HEK293 (cell line): ENCODE measurements around the gene CAP2.

Experiments used
- FEZF1 ChIP-seq: fragments of 450-650 bp; formaldehyde crosslinking; IDR thresholded peaks from 2 replicates; pipeline ENCODE4 v1.5.1; 2016; ENCODE audit warnings: missing biosample characterization, missing genetic modification characterization
- GLIS2 ChIP-seq: fragments of 450-650 bp; formaldehyde crosslinking; IDR thresholded peaks from 2 replicates; pipeline ENCODE4 v1.5.1; 2016; ENCODE audit warnings: missing biosample characterization, missing genetic modification characterization
- IKZF3 ChIP-seq: fragments of 450-650 bp; IDR thresholded peaks from 2 replicates; pipeline ENCODE4 v1.5.0; 2018; ENCODE audit warnings: missing biosample characterization, mild to moderate bottlenecking, missing genetic modification characterization, moderate library complexity
- KLF8 ChIP-seq: fragments of 450-650 bp; formaldehyde crosslinking; IDR thresholded peaks from 2 replicates; pipeline ENCODE4 v1.5.1; 2016; ENCODE audit warnings: missing biosample characterization, missing genetic modification characterization
- MYNN ChIP-seq: fragments of 450-650 bp; formaldehyde crosslinking; IDR thresholded peaks from 2 replicates; pipeline ENCODE4 v1.5.1; 2016; ENCODE audit warnings: missing biosample characterization, missing genetic modification characterization, borderline replicate concordance
- MZF1 ChIP-seq: fragments of 450-650 bp; formaldehyde crosslinking; IDR thresholded peaks from 2 replicates; pipeline ENCODE4 v1.5.1; 2017; ENCODE audit warnings: missing biosample characterization, missing genetic modification characterization, borderline replicate concordance
- RBAK ChIP-seq: fragments of 450-650 bp; formaldehyde crosslinking; IDR thresholded peaks from 2 replicates; pipeline ENCODE4 v1.5.1; 2016; ENCODE audit warnings: missing biosample characterization, missing genetic modification characterization
- SETDB1 ChIP-seq: IDR thresholded peaks from one replicate; pipeline ENCODE4 v1.6.1; 2017; ENCODE audit warnings: mild to moderate bottlenecking, low read length, moderate library complexity, mixed read lengths; ENCODE audit not compliant: insufficient read length
- ZBTB17 ChIP-seq: fragments of 450-650 bp; formaldehyde crosslinking; IDR thresholded peaks from 2 replicates; pipeline ENCODE4 v1.5.1; 2016; ENCODE audit warnings: missing biosample characterization, missing genetic modification characterization
- ZBTB20 ChIP-seq: fragments of 450-650 bp; formaldehyde crosslinking; IDR thresholded peaks from 2 replicates; pipeline ENCODE4 v1.5.1; 2016; ENCODE audit warnings: missing biosample characterization, missing genetic modification characterization
- ZBTB8A ChIP-seq: fragments of 450-650 bp; formaldehyde crosslinking; IDR thresholded peaks from 2 replicates; pipeline ENCODE4 v1.5.1; 2016; ENCODE audit warnings: missing biosample characterization, missing genetic modification characterization
- ZEB2 ChIP-seq: fragments of 450-650 bp; formaldehyde crosslinking; IDR thresholded peaks from 2 replicates; pipeline ENCODE4 v1.5.1; 2016; ENCODE audit warnings: missing biosample characterization, missing genetic modification characterization
- ZFP41 ChIP-seq: fragments of 450-650 bp; formaldehyde crosslinking; IDR thresholded peaks from 2 replicates; pipeline ENCODE4 v1.5.1; 2016; ENCODE audit warnings: missing biosample characterization, missing genetic modification characterization, borderline replicate concordance
- ZIC2 ChIP-seq: fragments of 450-650 bp; formaldehyde crosslinking; IDR thresholded peaks from 2 replicates; pipeline ENCODE4 v1.5.1; 2016; ENCODE audit warnings: missing biosample characterization, missing genetic modification characterization
- ZNF114 ChIP-seq: fragments of 450-650 bp; formaldehyde crosslinking; IDR thresholded peaks from 2 replicates; pipeline ENCODE4 v1.5.0; 2017; ENCODE audit warnings: missing biosample characterization, missing genetic modification characterization
- ZNF146 ChIP-seq: fragments of 450-650 bp; formaldehyde crosslinking; IDR thresholded peaks from 2 replicates; pipeline ENCODE4 v1.5.1; 2016; ENCODE audit warnings: missing biosample characterization, missing genetic modification characterization
- ZNF2 ChIP-seq: fragments of 450-650 bp; formaldehyde crosslinking; IDR thresholded peaks from 2 replicates; pipeline ENCODE4 v1.5.1; 2016; ENCODE audit warnings: missing biosample characterization, missing genetic modification characterization
- ZNF341 ChIP-seq: fragments of 450-650 bp; formaldehyde crosslinking; IDR thresholded peaks from 2 replicates; pipeline ENCODE4; 2016; ENCODE audit warnings: low read depth, missing biosample characterization, missing genetic modification characterization
- ZNF596 ChIP-seq: fragments of 450-650 bp; IDR thresholded peaks from 2 replicates; pipeline ENCODE4 v1.5.0; 2018; ENCODE audit warnings: missing biosample characterization, mild to moderate bottlenecking, missing genetic modification characterization, moderate library complexity
- ZNF600 ChIP-seq: fragments of 450-650 bp; formaldehyde crosslinking; IDR thresholded peaks from 2 replicates; pipeline ENCODE4 v1.5.1; 2016; ENCODE audit warnings: missing biosample characterization, missing genetic modification characterization
- ZNF670 ChIP-seq: fragments of 450-650 bp; formaldehyde crosslinking; IDR thresholded peaks from 2 replicates; pipeline ENCODE4 v1.5.1; 2016; ENCODE audit warnings: missing biosample characterization, missing genetic modification characterization, low read depth
- ZNF701 ChIP-seq: fragments of 450-650 bp; formaldehyde crosslinking; IDR thresholded peaks from 2 replicates; pipeline ENCODE4 v1.5.1; 2016; ENCODE audit warnings: missing biosample characterization, missing genetic modification characterization
- ZNF830 ChIP-seq: fragments of 450-650 bp; IDR thresholded peaks from 2 replicates; pipeline ENCODE4 v1.5.0; 2018; ENCODE audit warnings: missing biosample characterization, missing genetic modification characterization, low read depth, mild to moderate bottlenecking, moderate library complexity
- ZNF843 ChIP-seq: fragments of 450-650 bp; formaldehyde crosslinking; IDR thresholded peaks from 2 replicates; pipeline ENCODE4 v1.5.1; 2016; ENCODE audit warnings: missing biosample characterization, missing genetic modification characterization
- ZSCAN16 ChIP-seq: fragments of 450-650 bp; formaldehyde crosslinking; IDR thresholded peaks from 2 replicates; pipeline ENCODE4 v1.5.1; 2016; ENCODE audit warnings: missing biosample characterization, missing genetic modification characterization
- ZSCAN23 ChIP-seq: fragments of 450-650 bp; formaldehyde crosslinking; IDR thresholded peaks from 2 replicates; pipeline ENCODE4 v1.5.1; 2016; ENCODE audit warnings: missing biosample characterization, missing genetic modification characterization
- TF ChIP-seq, protein P1 (sequence below): fragments of 450-650 bp; formaldehyde crosslinking; IDR thresholded peaks from 2 replicates; pipeline ENCODE4 v1.5.1; 2016; ENCODE audit warnings: missing biosample characterization, missing genetic modification characterization
- TF ChIP-seq, protein P2 (sequence below): fragments of 450-650 bp; formaldehyde crosslinking; conservative IDR thresholded peaks from 2 replicates; pipeline ENCODE4 v1.5.1; 2016; ENCODE audit warnings: low read depth, missing biosample characterization, missing genetic modification characterization
- TF ChIP-seq, protein P3 (sequence below): fragments of 450-650 bp; formaldehyde crosslinking; IDR thresholded peaks from 2 replicates; pipeline ENCODE4 v1.5.1; 2017; ENCODE audit warnings: missing biosample characterization, missing genetic modification characterization

The CAP2 gene

DNA sequence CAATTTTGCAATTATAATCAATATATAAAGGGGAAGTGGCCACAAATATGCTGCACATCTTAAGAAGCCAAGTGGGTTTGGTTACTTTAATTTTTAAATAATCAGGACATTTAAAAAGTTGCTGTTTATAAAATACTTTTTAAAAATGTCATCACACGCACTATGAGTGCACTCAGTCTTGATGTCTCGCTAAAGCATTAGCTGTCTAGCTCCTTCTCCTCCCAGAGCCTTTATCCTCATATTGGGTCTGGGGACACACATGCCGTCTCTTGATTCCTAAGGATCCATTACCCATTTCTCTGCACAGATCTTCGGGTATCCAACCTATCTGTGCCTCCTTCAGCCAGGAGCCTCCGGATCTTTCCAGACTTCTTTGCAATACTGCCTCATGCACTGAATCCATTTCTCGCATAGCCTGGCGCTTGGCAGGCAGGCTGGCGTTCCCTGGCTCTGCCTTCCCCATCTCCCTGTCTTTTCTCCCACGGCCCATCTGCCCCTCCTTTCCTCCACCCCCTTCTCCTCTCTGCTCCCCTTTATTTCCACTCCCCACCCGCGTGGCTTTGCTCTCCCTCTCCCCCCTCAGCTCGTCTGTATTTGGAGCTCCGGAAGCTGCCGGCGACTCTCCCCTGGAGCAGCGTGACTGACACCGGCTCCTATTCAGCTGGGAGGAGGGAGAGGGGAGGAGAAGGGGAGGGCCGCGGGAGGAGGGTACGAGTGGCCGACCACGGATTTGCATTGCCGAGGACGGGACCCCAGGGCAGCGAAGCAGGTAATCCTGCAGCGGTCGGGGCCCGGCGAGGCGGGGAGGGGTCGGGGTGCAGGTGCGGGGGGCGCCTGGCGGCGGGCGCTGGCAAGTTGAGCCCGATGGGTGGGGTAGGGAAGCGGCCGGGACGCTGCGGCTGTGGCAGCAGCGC is at the start of gene CAP2 (continued):
- TF ChIP-seq, protein P1, sequence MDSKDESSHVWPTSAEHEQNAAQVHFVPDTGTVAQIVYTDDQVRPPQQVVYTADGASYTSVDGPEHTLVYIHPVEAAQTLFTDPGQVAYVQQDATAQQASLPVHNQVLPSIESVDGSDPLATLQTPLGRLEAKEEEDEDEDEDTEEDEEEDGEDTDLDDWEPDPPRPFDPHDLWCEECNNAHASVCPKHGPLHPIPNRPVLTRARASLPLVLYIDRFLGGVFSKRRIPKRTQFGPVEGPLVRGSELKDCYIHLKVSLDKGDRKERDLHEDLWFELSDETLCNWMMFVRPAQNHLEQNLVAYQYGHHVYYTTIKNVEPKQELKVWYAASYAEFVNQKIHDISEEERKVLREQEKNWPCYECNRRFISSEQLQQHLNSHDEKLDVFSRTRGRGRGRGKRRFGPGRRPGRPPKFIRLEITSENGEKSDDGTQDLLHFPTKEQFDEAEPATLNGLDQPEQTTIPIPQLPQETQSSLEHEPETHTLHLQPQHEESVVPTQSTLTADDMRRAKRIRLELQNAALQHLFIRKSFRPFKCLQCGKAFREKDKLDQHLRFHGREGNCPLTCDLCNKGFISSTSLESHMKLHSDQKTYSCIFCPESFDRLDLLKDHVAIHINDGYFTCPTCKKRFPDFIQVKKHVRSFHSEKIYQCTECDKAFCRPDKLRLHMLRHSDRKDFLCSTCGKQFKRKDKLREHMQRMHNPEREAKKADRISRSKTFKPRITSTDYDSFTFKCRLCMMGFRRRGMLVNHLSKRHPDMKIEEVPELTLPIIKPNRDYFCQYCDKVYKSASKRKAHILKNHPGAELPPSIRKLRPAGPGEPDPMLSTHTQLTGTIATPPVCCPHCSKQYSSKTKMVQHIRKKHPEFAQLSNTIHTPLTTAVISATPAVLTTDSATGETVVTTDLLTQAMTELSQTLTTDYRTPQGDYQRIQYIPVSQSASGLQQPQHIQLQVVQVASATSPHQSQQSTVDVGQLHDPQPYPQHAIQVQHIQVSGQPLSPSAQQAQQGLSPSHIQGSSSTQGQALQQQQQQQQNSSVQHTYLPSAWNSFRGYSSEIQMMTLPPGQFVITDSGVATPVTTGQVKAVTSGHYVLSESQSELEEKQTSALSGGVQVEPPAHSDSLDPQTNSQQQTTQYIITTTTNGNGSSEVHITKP (tag by site-specific recombination), result peak; percentile 83
- 0 out of 2 replicates have a peak, but pooled peaks have one; percentile 35 for TF ChIP-seq ZFP41 (tag by site-specific recombination)
- peak; percentile 62 for TF ChIP-seq ZBTB20
- peak; percentile 63 for TF ChIP-seq ZNF2
- peak; percentile 80 for TF ChIP-seq KLF8 (tag by site-specific recombination)
- TF ChIP-seq ZBTB8A (tag by site-specific recombination), result peak; percentile 50; the same call in 1 of the 2 replicates
- peak; percentile 62 for TF ChIP-seq ZNF600 (tag by site-specific recombination)
- TF ChIP-seq FEZF1 (tag by site-specific recombination), result 0 out of 2 replicates have a peak, but pooled peaks have one; percentile 8
- TF ChIP-seq ZEB2, result peak; percentile 56; the same call in 1 of the 2 replicates
- TF ChIP-seq, protein P2, sequence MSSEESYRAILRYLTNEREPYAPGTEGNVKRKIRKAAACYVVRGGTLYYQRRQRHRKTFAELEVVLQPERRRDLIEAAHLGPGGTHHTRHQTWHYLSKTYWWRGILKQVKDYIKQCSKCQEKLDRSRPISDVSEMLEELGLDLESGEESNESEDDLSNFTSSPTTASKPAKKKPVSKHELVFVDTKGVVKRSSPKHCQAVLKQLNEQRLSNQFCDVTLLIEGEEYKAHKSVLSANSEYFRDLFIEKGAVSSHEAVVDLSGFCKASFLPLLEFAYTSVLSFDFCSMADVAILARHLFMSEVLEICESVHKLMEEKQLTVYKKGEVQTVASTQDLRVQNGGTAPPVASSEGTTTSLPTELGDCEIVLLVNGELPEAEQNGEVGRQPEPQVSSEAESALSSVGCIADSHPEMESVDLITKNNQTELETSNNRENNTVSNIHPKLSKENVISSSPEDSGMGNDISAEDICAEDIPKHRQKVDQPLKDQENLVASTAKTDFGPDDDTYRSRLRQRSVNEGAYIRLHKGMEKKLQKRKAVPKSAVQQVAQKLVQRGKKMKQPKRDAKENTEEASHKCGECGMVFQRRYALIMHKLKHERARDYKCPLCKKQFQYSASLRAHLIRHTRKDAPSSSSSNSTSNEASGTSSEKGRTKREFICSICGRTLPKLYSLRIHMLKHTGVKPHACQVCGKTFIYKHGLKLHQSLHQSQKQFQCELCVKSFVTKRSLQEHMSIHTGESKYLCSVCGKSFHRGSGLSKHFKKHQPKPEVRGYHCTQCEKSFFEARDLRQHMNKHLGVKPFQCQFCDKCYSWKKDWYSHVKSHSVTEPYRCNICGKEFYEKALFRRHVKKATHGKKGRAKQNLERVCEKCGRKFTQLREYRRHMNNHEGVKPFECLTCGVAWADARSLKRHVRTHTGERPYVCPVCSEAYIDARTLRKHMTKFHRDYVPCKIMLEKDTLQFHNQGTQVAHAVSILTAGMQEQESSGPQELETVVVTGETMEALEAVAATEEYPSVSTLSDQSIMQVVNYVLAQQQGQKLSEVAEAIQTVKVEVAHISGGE, result peak; percentile 59
- 0 out of 2 replicates have a peak, but pooled peaks have one; percentile 28 for TF ChIP-seq ZSCAN23 (tag by site-specific recombination)
- 0 out of 2 replicates have a peak, but pooled peaks have one; percentile 21 for TF ChIP-seq ZIC2 (tag by site-specific recombination)
- no peak for TF ChIP-seq ZNF114
- peak; percentile 8; the same call in 1 of the 2 replicates for TF ChIP-seq IKZF3
- TF ChIP-seq MZF1, result peak; percentile 88; the same call in 1 of the 2 replicates
- 0 out of 2 replicates have a peak, but pooled peaks have one; percentile 45 for TF ChIP-seq ZSCAN16 (tag by site-specific recombination)
- no peak for TF ChIP-seq SETDB1
- TF ChIP-seq ZNF596 (tag by site-specific recombination), result no peak
- peak; percentile 86 for TF ChIP-seq ZNF341
- peak; percentile 99 for TF ChIP-seq ZBTB17 (tag by site-specific recombination)
- no peak for TF ChIP-seq ZNF670 (tag by site-specific recombination)
- no peak for TF ChIP-seq RBAK (tag by site-specific recombination)
- peak; percentile 56 for TF ChIP-seq GLIS2 (tag by site-specific recombination)
- TF ChIP-seq ZNF830 (tag by site-specific recombination), result no peak
- TF ChIP-seq ZNF843 (tag by site-specific recombination), result peak; percentile 33; the same call in 1 of the 2 replicates
- no peak for TF ChIP-seq ZNF146 (tag by site-specific recombination)
- no peak for TF ChIP-seq MYNN (tag by site-specific recombination)
- TF ChIP-seq, protein P3, sequence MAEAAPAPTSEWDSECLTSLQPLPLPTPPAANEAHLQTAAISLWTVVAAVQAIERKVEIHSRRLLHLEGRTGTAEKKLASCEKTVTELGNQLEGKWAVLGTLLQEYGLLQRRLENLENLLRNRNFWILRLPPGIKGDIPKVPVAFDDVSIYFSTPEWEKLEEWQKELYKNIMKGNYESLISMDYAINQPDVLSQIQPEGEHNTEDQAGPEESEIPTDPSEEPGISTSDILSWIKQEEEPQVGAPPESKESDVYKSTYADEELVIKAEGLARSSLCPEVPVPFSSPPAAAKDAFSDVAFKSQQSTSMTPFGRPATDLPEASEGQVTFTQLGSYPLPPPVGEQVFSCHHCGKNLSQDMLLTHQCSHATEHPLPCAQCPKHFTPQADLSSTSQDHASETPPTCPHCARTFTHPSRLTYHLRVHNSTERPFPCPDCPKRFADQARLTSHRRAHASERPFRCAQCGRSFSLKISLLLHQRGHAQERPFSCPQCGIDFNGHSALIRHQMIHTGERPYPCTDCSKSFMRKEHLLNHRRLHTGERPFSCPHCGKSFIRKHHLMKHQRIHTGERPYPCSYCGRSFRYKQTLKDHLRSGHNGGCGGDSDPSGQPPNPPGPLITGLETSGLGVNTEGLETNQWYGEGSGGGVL (tag by site-specific recombination), result peak; percentile 100
- no peak for TF ChIP-seq ZNF701 (tag by site-specific recombination)
